Activated T-helper 2 cell treated with anti-CD3 and anti-CD28 coated beads, Interferon-gamma antibody, Interleukin-2, Interleukin-4, amounts not matched to agents 10 μg/mL and 5 μg/mL and 100 μg/mL, durations not matched to agents 14 hours and 24 hours and 36 hours (primary cell): ENCODE measurements around the gene LTC4S. TPM values are rescaled to one million over a fixed set of nuclear protein-coding genes. Genes with fewer than 3 reads are reported as not detected.
"Not testable (repeated sequence)": the region's sequence is repeated elsewhere in the genome, so short reads cannot be mapped to it uniquely, and the experiment has no call there.

Experiments
- DNase-seq: peaks from one replicate; pipeline ENCODE4 v3.0.0; 2021; ENCODE audit warnings: low spot score
- H3K27ac Mint-ChIP-seq: one replicate; pipeline ENCODE4 v1.8.0; 2021; ENCODE audit warnings: mixed read lengths
- H3K27me3 Mint-ChIP-seq: one replicate; pipeline ENCODE4 v1.8.0; 2021; ENCODE audit warnings: low read depth, mixed read lengths
- H3K36me3 Mint-ChIP-seq: one replicate; pipeline ENCODE4 v1.8.0; 2021; ENCODE audit warnings: low read depth, mixed read lengths
- H3K4me1 Mint-ChIP-seq: one replicate; pipeline ENCODE4 v1.8.0; 2021; ENCODE audit warnings: low read depth, mixed read lengths
- H3K4me3 Mint-ChIP-seq: one replicate; pipeline ENCODE4 v1.8.0; 2021; ENCODE audit warnings: low read depth, mild to moderate bottlenecking, moderate library complexity, mixed read lengths
- H3K9me3 Mint-ChIP-seq: one replicate; pipeline ENCODE4 v1.8.0; 2021; ENCODE audit warnings: mixed read lengths
- intact Hi-C: fragments of 100-400 bp; cut with micrococcal nuclease; formaldehyde crosslinking; loops from one replicate; pipeline ENCODE4 v1.15.1; 2023
- total RNA-seq: library from RNA; stranded (reverse); gene quantifications from 2 replicates; pipeline ENCODE4 v1.2.3, GENCODE V29; 2022

Gene LTC4S
- total RNA-seq, 1 donor from 2014 or later: 0.62 TPM

GRCh38 chr5:179774442-179774841 lies 19.3 kb upstream of the LTC4S start:
- H3K4me3 Mint-ChIP-seq: no peak overlapping the region
- peaks cover 67% of the 10 kb centered on the region for H3K36me3 Mint-ChIP-seq
- DNase-seq: no peak
- no peak overlapping the region for H3K27ac Mint-ChIP-seq
- H3K9me3 Mint-ChIP-seq: no peaks in the 10 kb centered on the region
- intact Hi-C loops: no loop called here
- no peaks in the 10 kb centered on the region for H3K4me1 Mint-ChIP-seq
- no peaks in the 10 kb centered on the region for H3K27me3 Mint-ChIP-seq

GRCh38 chr5:179776411-179776938 lies 17.3 kb upstream of the LTC4S start:
- H3K27ac Mint-ChIP-seq: no peak overlapping the region
- no peaks in the 10 kb centered on the region for H3K27me3 Mint-ChIP-seq
- intact Hi-C loops: no loop called here
- no peak overlapping the region for H3K4me3 Mint-ChIP-seq
- no peak for DNase-seq
- H3K4me1 Mint-ChIP-seq: no peaks in the 10 kb centered on the region
- H3K9me3 Mint-ChIP-seq: no peaks in the 10 kb centered on the region
- H3K36me3 Mint-ChIP-seq: peaks cover 53% of the 10 kb centered on the region

- Mint-ChIP-seq H3K27me3 (no peaks in the 10 kb centered on the region), H3K4me1 (peaks cover 2% of the 10 kb centered on the region), H3K9me3 (no peaks in the 10 kb centered on the region), H3K27ac (no peak overlapping the region), H3K4me3 (no peak overlapping the region), H3K36me3 (peaks cover 47% of the 10 kb centered on the region)
- no peak for DNase-seq
- intact Hi-C loops: no loop called here
These were observed 16.3 kb upstream of the LTC4S start for GRCh38 chr5:179777456-179777855.

GRCh38 chr5:179777909-179778308 lies 15.9 kb upstream of the LTC4S start:
- intact Hi-C loops: no loop called here
- peaks cover 2% of the 10 kb centered on the region for H3K4me1 Mint-ChIP-seq
- no peak overlapping the region for H3K27ac Mint-ChIP-seq
- DNase-seq: no peak
- no peaks in the 10 kb centered on the region for H3K27me3 Mint-ChIP-seq
- no peak overlapping the region for H3K4me3 Mint-ChIP-seq
- no peaks in the 10 kb centered on the region for H3K9me3 Mint-ChIP-seq
- peaks cover 42% of the 10 kb centered on the region for H3K36me3 Mint-ChIP-seq

GRCh38 chr5:179778591-179778990 lies 15.2 kb upstream of the LTC4S start:
- no peak for DNase-seq
- H3K4me1 Mint-ChIP-seq: peaks cover 2% of the 10 kb centered on the region
- intact Hi-C loops: no loop called here
- no peaks in the 10 kb centered on the region for H3K9me3 Mint-ChIP-seq
- H3K4me3 Mint-ChIP-seq: no peak overlapping the region
- no peaks in the 10 kb centered on the region for H3K27me3 Mint-ChIP-seq
- H3K36me3 Mint-ChIP-seq: peaks cover 35% of the 10 kb centered on the region
- no peak overlapping the region for H3K27ac Mint-ChIP-seq

- peaks cover 28% of the 10 kb centered on the region for H3K36me3 Mint-ChIP-seq
These were observed 14.0 kb upstream of the LTC4S start for GRCh38 chr5:179779826-179780225.

GRCh38 chr5:179780362-179780761 lies 13.4 kb upstream of the LTC4S start:
- no peak for DNase-seq
- Mint-ChIP-seq H3K9me3 (no peaks in the 10 kb centered on the region), H3K36me3 (peaks cover 28% of the 10 kb centered on the region), H3K4me1 (peaks cover 2% of the 10 kb centered on the region), H3K27ac (no peak overlapping the region), H3K27me3 (no peaks in the 10 kb centered on the region), H3K4me3 (no peak overlapping the region)
- intact Hi-C loops: no loop called here

More at GRCh38 chr5:179779826-179780225, 14.0 kb upstream of the LTC4S start:
- no peak for DNase-seq
- Mint-ChIP-seq H3K4me3 (no peak overlapping the region), H3K27me3 (no peaks in the 10 kb centered on the region), H3K4me1 (peaks cover 2% of the 10 kb centered on the region), H3K27ac (no peak overlapping the region), H3K9me3 (no peaks in the 10 kb centered on the region)
- intact Hi-C loops: no loop called here

- no peak overlapping the region for H3K27ac Mint-ChIP-seq
These were observed 11.9 kb upstream of the LTC4S start for GRCh38 chr5:179781846-179782245.

GRCh38 chr5:179783128-179783527 lies 10.7 kb upstream of the LTC4S start:
- H3K27ac Mint-ChIP-seq: no peak overlapping the region
- H3K36me3 Mint-ChIP-seq: peaks cover 12% of the 10 kb centered on the region
- no peak overlapping the region for H3K4me3 Mint-ChIP-seq
- H3K4me1 Mint-ChIP-seq: peaks cover 2% of the 10 kb centered on the region
- no peak for DNase-seq
- intact Hi-C loops: no loop called here
- H3K9me3 Mint-ChIP-seq: no peaks in the 10 kb centered on the region
- H3K27me3 Mint-ChIP-seq: no peaks in the 10 kb centered on the region

More at GRCh38 chr5:179781846-179782245, 11.9 kb upstream of the LTC4S start:
- no peaks in the 10 kb centered on the region for H3K9me3 Mint-ChIP-seq
- H3K4me1 Mint-ChIP-seq: peaks cover 2% of the 10 kb centered on the region
- no peak for DNase-seq
- intact Hi-C loops: no loop called here
- no peak overlapping the region for H3K4me3 Mint-ChIP-seq
- H3K36me3 Mint-ChIP-seq: peaks cover 15% of the 10 kb centered on the region
- H3K27me3 Mint-ChIP-seq: no peaks in the 10 kb centered on the region

- Mint-ChIP-seq H3K27ac (no peak overlapping the region), H3K27me3 (no peaks in the 10 kb centered on the region), H3K4me3 (no peak overlapping the region), H3K36me3 (no peaks in the 10 kb centered on the region), H3K9me3 (no peaks in the 10 kb centered on the region), H3K4me1 (no peaks in the 10 kb centered on the region)
- intact Hi-C loops: no loop called here
- DNase-seq: no peak
These were observed 6.9 kb upstream of the LTC4S start for GRCh38 chr5:179786861-179787260.

- no peak overlapping the region for H3K4me3 Mint-ChIP-seq
- H3K4me1 Mint-ChIP-seq: peaks cover 3% of the 10 kb centered on the region
- no peaks in the 10 kb centered on the region for H3K9me3 Mint-ChIP-seq
- H3K36me3 Mint-ChIP-seq: no peaks in the 10 kb centered on the region
- H3K27ac Mint-ChIP-seq: no peak overlapping the region
- intact Hi-C loops: no loop called here
- no peaks in the 10 kb centered on the region for H3K27me3 Mint-ChIP-seq
- DNase-seq: no peak
These were observed 5.5 kb upstream of the LTC4S start for GRCh38 chr5:179788193-179788854.

GRCh38 chr5:179789278-179789677 lies 4.5 kb upstream of the LTC4S start:
- H3K36me3 Mint-ChIP-seq, H3K4me1 Mint-ChIP-seq, H3K9me3 Mint-ChIP-seq, H3K27ac Mint-ChIP-seq, H3K27me3 Mint-ChIP-seq, DNase-seq, intact Hi-C loops, H3K4me3 Mint-ChIP-seq: not testable (repeated sequence)

- H3K4me3 Mint-ChIP-seq: no peak overlapping the region
- H3K27ac Mint-ChIP-seq: no peak overlapping the region
- intact Hi-C loops: no loop called here
- peaks cover 9% of the 10 kb centered on the region for H3K4me1 Mint-ChIP-seq
- H3K36me3 Mint-ChIP-seq: peaks cover 4% of the 10 kb centered on the region
- H3K27me3 Mint-ChIP-seq: no peaks in the 10 kb centered on the region
- no peaks in the 10 kb centered on the region for H3K9me3 Mint-ChIP-seq
- DNase-seq: no peak
These were observed 1.7 kb upstream of the LTC4S start for GRCh38 chr5:179791881-179792611.
